ENCODE measurements around the gene NAALAD2. TPM values are rescaled to one million over a fixed set of nuclear protein-coding genes. Genes with fewer than 3 reads are reported as not detected.

NAALAD2 gene
- total RNA-seq, 1 experiment from 2014 or later = 0.29 TPM

- H2AFZ ChIP-seq (ENCODE audit: low read length) = no peak overlapping the region
- POLR2A ChIA-PET (ENCODE audit: unreplicated experiment) = no interaction called here
- BruUV-seq (replicated peaks) = no TSS peak
- intact Hi-C loops (cut with micrococcal nuclease) = no loop called here
- H3K4me1 ChIP-seq (ENCODE audit: insufficient read depth, low read length) = no peaks in the 10 kb centered on the region
- H3K4me2 ChIP-seq (ENCODE audit: low read length) = no peak overlapping the region
- H3K9ac ChIP-seq (ENCODE audit: low read length) = no peak overlapping the region
- CTCF ChIA-PET = no interaction called here
- no peaks in the 10 kb centered on the region for H3K9me3 ChIP-seq (ENCODE audit: low read length)
- H3K9me2 ChIP-seq (replicated peaks; ENCODE audit: low read length) = no peaks in the 10 kb centered on the region
- peaks cover 83% of the 10 kb centered on the region for H3K36me3 ChIP-seq (ENCODE audit: low read depth, low read length)
- ATAC-seq (no peak), DNase-seq (no peak)
- H3K4me3 ChIP-seq (ENCODE audit: low read length) = no peak overlapping the region
- no peaks in the 10 kb centered on the region for H3K27me3 ChIP-seq (ENCODE audit: low read length)
- TF ChIP-seq EZH2 (IDR thresholded peaks at IDR 0.05; ENCODE audit: low read length, unreplicated experiment) (no peak), EZH2phosphoT487 (IDR thresholded peaks at IDR 0.05; ENCODE audit: borderline replicate concordance, low read length) (no peak), CTCF (conservative IDR thresholded peaks at IDR 0.05; ENCODE audit: low read depth, low read length) (no peak)
- H3F3A ChIP-seq (ENCODE audit: low read length, unreplicated experiment) = peaks cover 18% of the 10 kb centered on the region
- peaks cover 17% of the 10 kb centered on the region for H3K79me2 ChIP-seq (ENCODE audit: low read length)
- no peak overlapping the region for H3K27ac ChIP-seq (ENCODE audit: low read length)
- peaks cover 18% of the 10 kb centered on the region; the same call in 1 of the 2 replicates for H4K20me1 ChIP-seq (ENCODE audit: low read length)
Observed at GRCh38 chr11:90208857-90209256, 74.4 kb downstream of the NAALAD2 start.

GRCh38 chr11:90213322-90213721, 78.9 kb downstream of the NAALAD2 start:
- Histone ChIP-seq H3K9me2 (replicated peaks; ENCODE audit: low read length) (no peaks in the 10 kb centered on the region), H3K9ac (ENCODE audit: low read length) (no peak overlapping the region), H3K4me1 (ENCODE audit: insufficient read depth, low read length) (no peaks in the 10 kb centered on the region), H3F3A (ENCODE audit: low read length, unreplicated experiment) (no peaks in the 10 kb centered on the region), H2AFZ (ENCODE audit: low read length) (no peak overlapping the region), H3K36me3 (ENCODE audit: low read depth, low read length) (peaks cover 83% of the 10 kb centered on the region), H3K27me3 (ENCODE audit: low read length) (no peaks in the 10 kb centered on the region), H3K79me2 (ENCODE audit: low read length) (peaks cover 60% of the 10 kb centered on the region), H4K20me1 (ENCODE audit: low read length) (peaks cover 20% of the 10 kb centered on the region), H3K4me2 (ENCODE audit: low read length) (no peak overlapping the region), H3K9me3 (ENCODE audit: low read length) (no peaks in the 10 kb centered on the region), H3K27ac (ENCODE audit: low read length) (no peak overlapping the region), H3K4me3 (ENCODE audit: low read length) (no peak overlapping the region)
- DNase-seq (no peak), ATAC-seq (no peak)
- intact Hi-C loops (cut with micrococcal nuclease) = no loop called here
- no TSS peak for BruUV-seq (replicated peaks)
- TF ChIP-seq EZH2 (IDR thresholded peaks at IDR 0.05; ENCODE audit: low read length, unreplicated experiment) (no peak), CTCF (conservative IDR thresholded peaks at IDR 0.05; ENCODE audit: low read depth, low read length) (no peak), EZH2phosphoT487 (IDR thresholded peaks at IDR 0.05; ENCODE audit: borderline replicate concordance, low read length) (no peak)
- ChIA-PET POLR2A (ENCODE audit: unreplicated experiment) (no interaction called here), CTCF (no interaction called here)

GRCh38 chr11:90216611-90217010, 82.1 kb downstream of the NAALAD2 start:
- ChIA-PET CTCF (no interaction called here), POLR2A (ENCODE audit: unreplicated experiment) (no interaction called here)
- peaks cover 48% of the 10 kb centered on the region for H4K20me1 ChIP-seq (ENCODE audit: low read length)
- no peak overlapping the region for H3K4me3 ChIP-seq (ENCODE audit: low read length)
- H3K9me3 ChIP-seq (ENCODE audit: low read length) = no peaks in the 10 kb centered on the region
- no peak overlapping the region for H3K9ac ChIP-seq (ENCODE audit: low read length)
- intact Hi-C loops (cut with micrococcal nuclease) = no loop called here
- BruUV-seq (replicated peaks) = no TSS peak
- peaks cover 93% of the 10 kb centered on the region for H3K79me2 ChIP-seq (ENCODE audit: low read length)
- no peak overlapping the region for H2AFZ ChIP-seq (ENCODE audit: low read length)
- no peaks in the 10 kb centered on the region for H3F3A ChIP-seq (ENCODE audit: low read length, unreplicated experiment)
- H3K27me3 ChIP-seq (ENCODE audit: low read length) = no peaks in the 10 kb centered on the region
- ATAC-seq (no peak), DNase-seq (no peak)
- peaks cover 6% of the 10 kb centered on the region for H3K4me1 ChIP-seq (ENCODE audit: insufficient read depth, low read length)
- no peak overlapping the region for H3K4me2 ChIP-seq (ENCODE audit: low read length)
- peaks cover 58% of the 10 kb centered on the region for H3K36me3 ChIP-seq (ENCODE audit: low read depth, low read length)
- no peak for TF ChIP-seq EZH2phosphoT487 (IDR thresholded peaks at IDR 0.05; ENCODE audit: borderline replicate concordance, low read length)
- no peak for TF ChIP-seq EZH2 (IDR thresholded peaks at IDR 0.05; ENCODE audit: low read length, unreplicated experiment)
- no peak for TF ChIP-seq CTCF (conservative IDR thresholded peaks at IDR 0.05; ENCODE audit: low read depth, low read length)
- H3K9me2 ChIP-seq (replicated peaks; ENCODE audit: low read length) = no peaks in the 10 kb centered on the region
- no peak overlapping the region for H3K27ac ChIP-seq (ENCODE audit: low read length)

Measured in PC-3 (cell line).